HG03521 (cell line): Measurements from ENCODE around the gene JMJD8.
"Not testable (repeated sequence)": the region's sequence is repeated elsewhere in the genome, so short reads cannot be mapped to it uniquely, and the experiment has no call there.

Experiments used
- ATAC-seq: cut with Tn5 transposase; IDR thresholded peaks from one replicate; pipeline ENCODE4 v1.9.1; 2021; ENCODE audit warnings: mild to moderate bottlenecking, moderate library complexity; ENCODE audit not compliant: unreplicated experiment

Gene JMJD8

DNA sequence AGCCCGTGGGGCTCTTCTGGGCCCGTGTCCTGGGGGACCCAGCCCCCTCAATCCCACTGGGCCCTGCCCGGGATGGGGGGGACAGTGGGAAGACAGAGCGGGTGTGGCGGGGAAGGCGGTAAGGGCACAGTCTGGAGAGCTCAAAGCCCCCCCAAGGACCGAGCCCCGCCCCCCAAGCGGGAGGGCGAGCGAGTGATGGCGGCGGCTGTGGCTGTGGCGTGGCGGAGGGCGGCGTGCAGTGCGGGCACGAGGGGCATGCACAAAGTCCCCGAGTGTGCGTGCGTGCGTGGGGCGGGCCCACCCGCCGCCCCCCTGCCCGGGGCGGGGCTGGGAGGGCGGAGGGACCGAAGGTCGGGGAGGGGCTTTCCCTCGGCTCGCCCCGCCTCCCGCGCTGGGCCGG lies 9.6 kb upstream of the JMJD8 start:
- ATAC-seq = no peak

DNA sequence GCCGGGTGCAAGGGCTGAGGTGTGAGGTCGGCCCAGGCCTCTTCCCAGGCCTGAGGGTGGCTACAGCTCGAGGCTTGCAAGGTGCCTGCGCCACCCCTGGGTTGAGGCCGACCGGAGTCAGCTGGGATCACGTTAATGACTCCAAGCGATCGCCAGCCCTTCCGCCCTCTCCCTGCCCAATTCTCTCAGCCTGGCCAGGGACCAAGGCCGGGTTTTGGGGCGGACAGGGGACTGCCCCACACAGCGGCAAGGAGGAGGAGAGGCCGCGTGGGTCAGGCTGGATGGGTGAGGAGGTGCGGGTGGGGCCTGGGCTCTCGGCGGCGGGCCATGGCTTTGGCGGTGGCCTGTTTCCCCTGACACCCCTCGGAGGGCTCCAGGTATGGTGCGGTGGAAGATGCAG lies 9.2 kb upstream of the JMJD8 start:
- ATAC-seq = no peak

DNA sequence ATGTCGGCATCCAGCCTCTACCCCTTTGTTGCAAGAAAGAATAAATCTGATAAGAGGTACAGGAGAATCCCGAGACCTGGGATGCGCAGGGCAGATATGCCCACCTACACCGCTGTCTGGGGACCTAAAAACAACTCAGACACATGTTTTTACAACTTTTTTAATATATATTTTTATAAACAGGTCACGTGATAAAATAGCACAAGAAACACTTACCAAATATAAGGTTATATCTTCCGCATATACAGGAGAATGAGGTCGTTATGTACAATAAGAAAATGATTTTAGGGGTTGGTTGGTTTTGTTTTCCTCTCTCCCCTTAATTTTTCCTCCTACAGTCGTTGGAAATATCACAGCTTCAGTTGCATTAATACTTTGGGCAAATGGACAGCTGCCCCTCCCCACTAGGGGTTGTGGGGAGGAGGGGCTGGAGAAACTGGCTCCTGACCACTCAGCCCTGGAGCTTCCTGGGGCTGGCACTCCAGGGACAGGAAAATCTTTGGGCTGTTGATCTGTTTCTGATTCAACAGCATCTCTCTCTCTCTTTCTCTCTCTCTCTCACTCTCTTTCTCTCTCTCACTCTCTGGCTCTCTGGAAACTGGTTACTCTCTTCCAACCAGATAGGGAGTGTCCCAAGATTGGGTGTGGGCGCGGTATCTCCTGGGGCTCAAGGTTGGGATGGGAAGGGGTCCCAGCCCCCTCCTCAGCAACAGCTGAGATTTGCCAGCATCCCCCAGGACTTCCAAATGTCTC lies 8.4 kb upstream of the JMJD8 start:
- ATAC-seq = no peak

DNA sequence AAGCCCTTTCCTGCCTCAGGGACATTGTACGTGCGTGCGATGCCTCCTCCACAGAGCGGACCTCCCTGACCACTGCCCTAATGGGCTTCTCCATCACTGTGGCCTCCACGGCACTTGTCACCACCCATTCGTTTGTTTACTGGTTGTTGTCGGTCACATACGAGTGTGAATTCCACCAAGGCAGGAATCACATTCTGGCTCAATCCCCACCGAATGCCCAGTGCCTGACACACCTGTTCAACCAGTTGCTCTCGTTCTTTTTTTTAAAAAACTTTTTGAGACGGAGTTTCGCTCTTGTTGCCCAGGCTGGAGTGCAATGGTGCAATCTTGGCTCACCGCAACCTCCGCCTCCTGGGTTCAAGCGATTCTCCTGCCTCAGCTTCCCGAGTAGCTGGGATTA lies 7.1 kb upstream of the JMJD8 start:
- not testable (repeated sequence) for ATAC-seq

DNA sequence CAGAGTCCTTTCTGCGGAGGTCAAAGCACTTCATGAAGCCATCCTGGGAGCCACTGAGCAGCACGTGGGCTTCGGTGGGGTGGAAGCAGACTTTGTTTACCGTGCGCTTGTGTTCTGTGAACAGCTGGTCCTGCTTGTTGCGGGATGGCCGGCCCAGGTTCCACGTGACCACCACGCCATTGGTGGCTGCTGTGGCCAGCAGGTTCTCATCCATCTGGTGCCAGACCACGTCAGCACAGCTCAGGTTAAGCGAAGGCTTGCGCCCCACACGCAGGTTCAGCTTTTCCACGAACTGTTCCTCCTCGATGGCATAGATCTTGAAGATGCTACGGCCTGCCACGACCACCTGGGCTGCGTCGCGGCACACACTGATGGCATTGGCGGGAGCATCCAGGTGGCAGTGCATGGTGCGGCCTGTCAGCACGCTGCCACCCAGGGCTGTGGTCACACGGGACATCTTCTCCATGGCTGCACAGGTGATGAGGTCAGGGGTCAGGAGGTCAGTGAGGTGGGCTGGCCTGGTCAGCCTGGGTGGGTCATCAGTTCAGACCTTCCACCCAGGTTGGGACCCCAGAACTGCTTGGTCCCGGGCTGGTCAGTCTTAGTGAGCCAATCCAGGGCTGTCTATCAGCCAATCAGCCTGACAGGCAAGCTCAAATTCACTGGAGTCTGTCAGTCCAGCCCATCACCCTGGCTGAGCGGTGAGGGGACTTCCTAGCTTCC lies 5.2 kb upstream of the JMJD8 start:
- ATAC-seq = no peak

DNA sequence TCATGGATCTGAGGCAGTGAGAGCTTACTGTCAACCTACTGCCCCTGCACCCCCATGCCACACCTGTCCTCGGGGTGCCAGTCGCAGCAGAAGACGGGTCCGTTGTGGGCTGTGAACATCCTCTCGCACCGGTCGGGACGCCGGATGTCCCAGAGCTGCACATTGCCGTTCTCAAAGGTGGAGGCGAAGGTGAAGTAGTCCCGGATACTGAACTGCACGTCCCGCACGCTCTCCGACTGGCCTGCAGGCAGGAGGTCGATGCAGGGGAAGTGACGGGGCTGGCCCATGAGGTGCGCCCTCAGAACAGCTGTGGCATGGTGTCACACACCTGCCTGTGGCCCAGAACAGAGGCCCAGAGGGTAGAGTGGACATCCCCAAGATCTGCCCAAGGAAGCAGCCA lies 3.4 kb upstream of the JMJD8 start:
- ATAC-seq = no peak

DNA sequence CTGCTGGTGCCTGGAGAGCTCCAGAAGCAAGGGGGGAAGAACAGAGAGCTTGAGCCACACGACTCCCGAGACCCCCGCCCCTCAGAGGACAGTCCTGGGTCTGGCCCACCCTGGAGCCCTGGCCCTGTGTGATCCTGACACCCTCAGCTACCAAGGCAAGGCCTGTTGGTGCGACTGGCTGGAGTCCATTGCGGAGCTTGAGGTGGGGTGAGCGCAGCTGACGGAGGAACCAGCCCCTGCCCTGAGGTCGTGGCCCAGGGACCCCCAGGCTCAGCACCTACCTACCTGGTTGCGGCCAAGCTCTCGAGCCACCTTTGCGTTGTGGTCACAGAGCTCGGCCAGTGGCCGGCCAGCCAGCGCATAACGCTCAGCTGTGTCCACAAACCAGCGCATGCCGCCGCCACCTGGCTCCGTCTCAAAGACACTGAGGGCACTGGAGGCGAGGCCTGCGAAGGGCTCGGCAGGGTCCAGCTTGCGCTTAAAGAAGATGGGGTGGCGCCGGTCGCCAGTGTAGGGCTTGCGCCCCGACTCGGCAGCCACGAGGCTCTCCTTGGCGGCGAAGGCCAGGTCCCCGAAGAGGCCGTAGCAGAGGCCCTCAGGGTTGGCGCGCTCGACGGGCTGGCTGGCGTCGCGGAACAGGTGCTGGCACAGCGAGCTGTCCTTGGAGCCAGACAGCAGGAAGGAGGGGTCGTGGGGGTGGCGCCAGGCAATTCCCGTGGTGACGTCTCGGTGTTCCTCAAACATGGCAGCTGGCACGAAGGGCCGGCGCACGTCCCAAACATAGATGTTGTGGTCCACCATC lies 2.5 kb upstream of the JMJD8 start:
- no peak for ATAC-seq

DNA sequence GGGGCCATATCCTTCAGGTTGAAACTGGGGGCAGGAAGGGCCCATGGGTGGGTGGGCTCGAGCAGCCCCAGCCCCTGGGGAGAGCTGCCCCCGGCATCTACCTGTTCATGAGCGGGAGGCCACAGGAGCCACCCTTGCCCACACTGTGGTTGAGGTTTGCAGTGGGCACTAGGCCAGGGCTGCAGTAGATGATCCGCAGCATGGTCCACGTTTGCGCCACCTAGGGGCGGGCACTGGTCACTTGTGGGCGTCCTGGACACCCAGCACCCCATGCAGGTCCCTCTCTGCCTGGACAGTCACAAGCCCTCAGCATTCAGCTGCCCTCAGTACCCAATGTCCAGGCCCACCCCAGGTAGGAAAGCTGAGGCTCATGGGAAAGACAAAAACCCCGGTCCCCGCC lies 1.8 kb upstream of the JMJD8 start:
- ATAC-seq = no peak

DNA sequence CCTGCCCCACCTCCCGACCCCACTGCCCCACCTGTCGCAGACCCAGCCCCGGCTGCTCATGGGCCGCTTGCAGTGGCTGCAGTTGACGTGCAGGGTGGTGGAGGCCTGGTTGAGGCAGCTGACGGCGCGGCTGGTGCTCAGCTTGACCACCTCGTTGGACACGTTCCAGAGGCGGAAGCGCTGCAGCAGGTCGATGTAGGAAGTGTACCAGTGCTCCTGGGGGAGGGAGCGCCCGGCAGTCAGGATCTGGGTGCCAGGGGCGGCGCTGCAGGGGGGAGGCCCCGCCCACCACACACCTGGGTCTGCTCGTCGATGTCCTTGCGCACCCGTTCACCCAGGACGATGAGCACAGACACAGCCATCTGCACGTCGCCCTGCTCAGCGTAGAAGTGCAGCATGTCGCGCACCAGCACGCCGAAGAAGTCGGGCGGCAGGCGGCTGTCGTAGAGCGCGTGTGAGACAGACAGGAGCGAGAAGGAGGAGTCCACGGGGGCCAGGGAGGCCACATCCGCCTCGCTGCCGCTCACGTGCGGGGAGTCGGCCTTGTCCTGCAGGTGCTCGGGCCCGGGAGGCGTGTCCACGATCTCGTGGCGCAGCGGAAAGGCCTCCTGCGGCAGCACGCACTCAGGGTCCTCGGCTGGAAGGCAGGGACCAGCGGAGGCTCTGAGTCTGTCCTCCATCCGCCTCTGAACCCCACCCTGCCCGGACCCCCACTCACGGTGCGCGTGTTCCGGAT lies 995 bp upstream of the JMJD8 start:
- no peak for ATAC-seq

DNA sequence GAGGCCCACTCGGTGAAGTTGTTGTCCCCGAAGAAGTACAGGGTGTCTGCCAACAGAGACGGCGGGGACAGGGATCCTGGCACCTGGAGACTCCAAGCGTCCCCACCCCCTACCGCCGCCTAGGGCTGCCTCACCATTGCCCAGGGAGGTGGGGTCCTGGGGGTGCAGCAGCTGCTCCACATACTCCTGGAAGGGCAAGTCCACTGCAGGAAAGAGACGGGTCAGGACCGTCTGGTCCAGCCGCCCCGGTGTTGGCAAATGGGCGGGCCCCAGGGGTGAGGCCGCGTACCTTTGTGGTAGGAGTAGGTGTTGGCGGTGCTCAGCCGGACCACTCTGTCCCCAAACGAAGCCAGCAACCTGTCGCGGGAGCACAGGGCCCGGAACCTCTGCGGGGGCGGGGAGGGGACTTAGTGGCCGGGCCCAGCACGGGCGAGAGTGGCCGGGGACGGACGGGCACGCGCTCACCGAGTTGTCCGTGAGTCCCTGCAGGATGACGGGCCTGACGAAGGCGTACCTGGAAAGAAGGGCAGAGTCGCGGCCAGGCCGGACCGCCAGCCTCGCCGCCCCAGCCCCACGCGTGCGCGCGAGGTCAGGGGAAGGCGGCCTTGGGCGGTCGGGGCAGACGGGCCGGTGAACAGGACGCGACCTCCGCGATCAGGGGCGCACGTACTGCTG lies 601 bp downstream of the JMJD8 start:
- ATAC-seq = no peak

DNA sequence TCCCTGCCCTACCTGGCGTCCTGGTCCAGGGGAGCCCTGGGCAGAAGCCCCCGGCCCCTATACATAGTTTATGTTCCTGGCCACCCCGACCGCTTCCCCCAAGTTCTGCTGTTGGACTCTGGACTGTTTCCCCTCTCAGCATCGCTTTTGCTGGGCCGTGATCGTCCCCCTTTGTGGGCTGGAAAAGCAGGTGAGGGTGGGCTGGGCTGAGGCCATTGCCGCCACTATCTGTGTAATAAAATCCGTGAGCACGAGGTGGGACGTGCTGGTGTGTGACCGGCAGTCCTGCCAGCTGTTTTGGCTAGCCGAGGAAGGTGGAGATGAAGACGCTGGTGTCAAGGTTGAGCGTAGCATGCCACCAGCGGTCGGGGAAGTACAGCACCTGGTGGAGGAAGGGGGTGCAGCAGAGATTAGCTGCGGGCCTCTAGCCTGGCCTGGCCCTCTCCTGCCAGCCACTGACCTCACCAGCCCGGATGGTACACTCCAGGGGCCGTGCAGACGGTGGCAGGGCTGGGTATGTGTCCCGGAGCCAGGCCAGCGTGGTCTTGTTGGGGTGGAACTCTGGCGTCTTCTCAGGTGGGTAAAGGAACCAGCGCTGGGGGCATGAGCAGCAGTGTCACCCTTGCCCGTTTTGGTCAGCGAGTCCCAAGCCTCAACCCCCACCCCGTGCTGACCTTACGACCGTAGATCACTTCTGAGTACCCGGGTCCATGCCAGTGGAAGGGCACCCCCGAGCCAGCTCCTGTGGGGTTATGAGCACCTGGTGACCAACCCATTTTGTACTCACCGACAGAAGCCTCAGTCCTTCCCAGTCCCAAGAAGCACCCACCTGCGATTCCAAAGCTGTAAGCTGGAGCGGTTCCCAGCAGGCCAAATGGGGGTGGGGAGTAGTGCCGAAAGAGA lies 1.4 kb downstream of the JMJD8 start:
- no peak for ATAC-seq

DNA sequence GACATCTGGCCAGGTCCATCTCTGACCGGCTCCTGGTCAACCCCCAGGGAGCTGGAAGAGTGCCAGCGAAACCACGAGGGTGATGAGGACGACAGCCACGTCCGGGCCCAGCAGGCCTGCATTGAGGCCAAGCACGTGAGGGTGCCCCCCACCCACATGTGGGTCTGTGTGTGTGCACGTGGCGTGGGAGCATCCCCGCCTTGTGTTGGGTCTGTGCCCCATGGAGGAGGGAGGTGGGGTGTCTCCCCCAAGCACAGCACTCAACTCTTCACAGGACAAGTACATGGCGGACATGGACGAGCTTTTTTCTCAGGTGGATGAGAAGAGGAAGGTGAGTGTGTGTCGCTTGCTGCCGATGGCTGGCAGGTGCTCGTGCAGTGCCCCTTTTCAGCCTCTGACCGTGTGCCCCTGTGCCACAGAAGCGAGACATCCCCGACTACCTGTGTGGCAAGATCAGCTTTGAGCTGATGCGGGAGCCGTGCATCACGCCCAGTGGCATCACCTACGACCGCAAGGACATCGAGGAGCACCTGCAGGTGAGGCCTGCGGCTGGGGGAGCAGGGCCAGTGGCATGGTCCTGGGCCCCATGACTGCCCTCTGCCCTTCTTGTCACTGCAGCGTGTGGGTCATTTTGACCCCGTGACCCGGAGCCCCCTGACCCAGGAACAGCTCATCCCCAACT lies 2.2 kb downstream of the JMJD8 start:
- no peak for ATAC-seq

DNA sequence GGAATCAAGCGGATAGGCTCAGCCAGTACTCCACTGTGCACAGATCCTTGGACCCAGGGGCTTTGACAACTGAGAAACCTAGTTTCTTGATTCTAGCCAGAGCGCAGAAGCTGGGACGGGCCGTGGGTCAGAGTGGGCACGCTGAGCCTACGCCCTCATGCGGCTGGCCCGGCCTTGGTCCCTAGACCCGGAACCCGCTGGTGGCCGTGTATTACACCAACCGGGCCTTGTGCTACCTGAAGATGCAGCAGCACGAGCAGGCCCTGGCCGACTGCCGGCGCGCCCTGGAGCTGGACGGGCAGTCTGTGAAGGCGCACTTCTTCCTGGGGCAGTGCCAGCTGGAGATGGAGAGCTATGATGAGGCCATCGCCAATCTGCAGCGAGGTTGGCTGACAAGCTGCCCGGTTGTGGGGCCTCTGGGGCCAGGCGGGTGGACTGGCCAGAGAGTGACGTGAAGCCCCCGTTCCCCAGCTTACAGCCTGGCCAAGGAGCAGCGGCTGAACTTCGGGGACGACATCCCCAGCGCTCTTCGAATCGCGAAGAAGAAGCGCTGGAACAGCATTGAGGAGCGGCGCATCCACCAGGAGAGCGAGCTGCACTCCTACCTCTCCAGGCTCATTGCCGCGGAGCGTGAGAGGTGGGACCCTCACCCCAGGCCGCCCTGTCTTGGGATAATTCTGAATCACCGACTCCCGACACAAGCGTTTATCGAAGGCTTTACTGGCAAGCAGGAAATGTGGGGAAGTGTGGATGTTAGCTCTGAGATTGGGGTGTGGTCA lies 3.0 kb downstream of the JMJD8 start:
- no peak for ATAC-seq

DNA sequence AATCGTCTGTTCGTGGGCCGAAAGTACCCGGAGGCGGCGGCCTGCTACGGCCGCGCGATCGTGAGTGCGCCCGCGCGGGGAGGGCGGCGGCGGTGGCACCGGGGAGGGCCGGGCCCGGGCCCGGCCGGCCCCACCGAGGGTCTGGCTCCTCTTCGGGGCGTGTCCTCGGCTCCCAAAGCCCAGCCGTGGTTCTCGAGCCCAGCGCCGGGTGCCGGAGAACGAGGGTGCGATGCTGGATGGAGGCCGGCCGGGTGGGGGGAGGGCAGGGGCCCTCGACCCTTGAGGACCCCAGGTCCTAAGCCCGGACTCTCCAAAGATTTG lies 3.5 kb downstream of the JMJD8 start:
- ATAC-seq = no peak

DNA sequence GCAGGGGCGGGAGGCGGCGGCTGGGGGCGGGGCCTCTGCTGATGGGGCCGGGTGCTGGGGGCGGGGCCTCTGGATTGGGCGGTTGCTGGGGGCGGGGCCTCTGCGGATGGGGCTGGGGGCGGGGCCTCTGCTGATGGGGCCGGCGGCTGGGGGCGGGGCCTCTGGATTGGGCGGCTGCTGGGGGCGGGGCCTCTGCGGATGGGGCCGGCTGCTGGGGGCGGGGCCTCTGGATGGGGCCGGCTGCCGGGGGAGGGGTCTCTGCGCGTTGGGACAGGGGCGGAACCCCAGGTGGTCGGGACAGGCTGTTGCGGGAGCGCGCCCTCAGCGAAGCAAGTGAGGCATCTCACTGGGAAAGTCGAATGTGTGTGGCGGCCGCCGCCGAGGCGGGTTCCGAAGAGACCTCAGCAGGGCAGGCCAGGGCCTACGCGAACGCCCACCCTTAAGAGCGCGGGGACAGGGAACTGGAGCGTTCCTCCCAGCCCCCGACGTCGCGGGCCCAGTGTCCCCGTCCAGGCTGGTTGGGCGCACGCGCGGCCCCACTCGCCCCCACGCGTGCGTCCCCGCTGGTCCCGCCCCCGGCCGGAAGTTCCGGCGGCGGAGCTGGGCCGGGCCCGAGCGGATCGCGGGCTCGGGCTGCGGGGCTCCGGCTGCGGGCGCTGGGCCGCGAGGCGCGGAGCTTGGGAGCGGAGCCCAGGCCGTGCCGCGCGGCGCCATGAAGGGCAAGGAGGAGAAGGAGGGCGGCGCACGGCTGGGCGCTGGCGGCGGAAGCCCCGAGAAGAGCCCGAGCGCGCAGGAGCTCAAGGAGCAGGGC lies 4.1 kb downstream of the JMJD8 start, which contains the start of gene STUB1:
Gene STUB1 (plus strand): TSS at position 597 of the 811 bp plus-strand sequence. CDS start 116 bp downstream, at position 713.
- peak; percentile 38 for ATAC-seq

DNA sequence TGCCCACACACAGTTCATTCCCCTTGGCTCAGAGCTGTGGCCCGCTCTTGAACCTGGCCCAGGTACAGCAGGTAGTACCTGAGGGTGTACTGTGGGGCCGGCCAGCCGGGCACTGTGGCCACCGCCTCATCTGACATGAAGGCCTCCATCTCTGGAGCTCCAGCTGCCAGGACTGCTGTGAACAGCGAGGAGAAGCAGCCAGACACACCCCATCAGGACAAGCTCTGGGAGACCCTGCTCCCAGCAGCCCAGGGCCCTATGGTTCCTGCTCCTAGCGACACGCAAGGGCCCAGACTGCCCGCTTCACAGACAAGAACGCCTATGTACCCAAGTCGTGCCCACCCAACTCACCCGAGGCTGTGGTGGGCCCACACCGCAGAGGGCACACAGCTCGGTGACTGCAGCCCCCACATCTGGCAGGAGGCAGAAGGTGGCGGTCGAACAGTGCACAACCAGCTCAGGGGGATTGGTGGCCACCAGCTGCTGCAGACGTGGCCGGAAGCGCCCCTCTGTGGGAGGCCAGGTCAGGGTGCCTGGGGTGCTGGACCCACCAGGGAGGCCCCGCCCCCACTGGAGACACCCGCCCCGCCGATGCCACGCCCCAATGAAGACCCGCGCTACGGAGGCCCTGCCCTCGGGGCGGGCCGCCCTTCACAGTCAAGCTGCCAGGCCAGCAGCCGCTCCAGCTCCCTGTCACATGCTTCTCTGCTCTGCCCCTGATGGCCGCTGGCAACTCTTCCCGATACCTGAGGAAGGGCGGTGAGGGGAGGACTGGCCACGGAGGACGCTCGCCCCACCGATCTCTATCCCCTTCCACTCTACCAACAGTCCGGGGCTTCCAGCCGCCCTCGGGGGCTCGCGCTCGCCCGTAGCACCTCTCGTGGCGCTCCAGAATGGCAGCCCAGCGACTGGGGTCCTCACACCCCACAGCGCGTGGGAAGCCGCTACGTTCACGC lies 5.0 kb downstream of the JMJD8 start:
- no peak for ATAC-seq
